Endothelial cell of umbilical vein (primary cell): ENCODE data around the gene SLC16A7. TPM values are rescaled to one million over a fixed set of nuclear protein-coding genes. Genes with fewer than 3 reads are reported as not detected.

ENCODE experiments used
- BruUV-seq: library from RNA; stranded (reverse); fragments of 400-500 nt; replicated peaks from 2 replicates; lab custom pipeline; 2021; lab: Mats Ljungman, UMichigan
- CTCF ChIA-PET: fragments of 300-600, 350-600 bp; sonication (Branson Sonifier 250); formaldehyde crosslinking; loops from one replicate; lab custom pipeline; 2021; ENCODE audit warnings: antibody characterized with exemption, inconsistent platforms; lab: Charles Lee
- POLR2A ChIA-PET: fragments of 300-600, 350-600 bp; sonication (Branson Sonifier 250); formaldehyde crosslinking; loops from one replicate; lab custom pipeline; 2021; ENCODE audit warnings: antibody characterized with exemption, inconsistent platforms; lab: Charles Lee
- DNase-seq: peaks from one replicate; pipeline ENCODE4 v3.0.0-alpha.2; 2011; ENCODE audit warnings: low read depth, low spot score
- FAIRE-seq: peaks from 2 replicates; lab custom pipeline; 2011; peaks lifted over from hg19 to GRCh38; lab: Jason Lieb, UNC
- H2AFZ ChIP-seq: 2 replicates; pipeline ENCODE4 v1.6.0; 2012; ENCODE audit warnings: low read depth, low read length, control low read depth, inconsistent platforms
- H3K27ac ChIP-seq: 2 replicates; pipeline ENCODE4 v1.5.1; 2011; ENCODE audit warnings: low read depth, mild to moderate bottlenecking, control low read depth, low read length, moderate library complexity; ENCODE audit not compliant: insufficient read depth
- H3K27me3 ChIP-seq, 2 experiments: 2 replicates each; pipeline versions ENCODE4 v1.6.0 to v1.6.1; 2011; ENCODE audit warnings: low read length in 2 of 2, mixed read lengths in 1 of 2; ENCODE audit not compliant: control insufficient read depth in 2 of 2, insufficient read depth in 2 of 2
- H3K36me3 ChIP-seq, 2 experiments: 2 replicates in 1 of 2; 3 replicates in 1 of 2; pipeline ENCODE4 v1.5.1; 2011; ENCODE audit warnings: low read length in 2 of 2, mild to moderate bottlenecking in 1 of 2, moderate library complexity in 1 of 2; ENCODE audit not compliant: control insufficient read depth in 2 of 2, insufficient read depth in 2 of 2; ENCODE audit errors: extremely low read depth in 1 of 2
- H3K4me1 ChIP-seq: 3 replicates; pipeline ENCODE4 v1.5.1; 2011; ENCODE audit warnings: mild to moderate bottlenecking, low read length; ENCODE audit not compliant: control insufficient read depth, insufficient read depth; ENCODE audit errors: extremely low read depth
- H3K4me2 ChIP-seq: 2 replicates; pipeline ENCODE4 v1.6.1; 2011; ENCODE audit warnings: low read length, control low read depth, mixed read lengths; ENCODE audit not compliant: insufficient read depth
- H3K4me3 ChIP-seq, 3 experiments: fragments of 200-600 bp in 1 of 3; sonication (generic), shearing (Covaris generic) in 1 of 3; replicated peaks in 1 of 3; 2 replicates each; pipeline ENCODE4 v1.5.1; 2011 to 2016; ENCODE audit warnings: control low read depth in 3 of 3, low read length in 3 of 3, mild to moderate bottlenecking in 2 of 3, inconsistent platforms in 1 of 3, low read depth in 1 of 3, moderate library complexity in 1 of 3; ENCODE audit not compliant: insufficient read depth in 1 of 3
- H3K79me2 ChIP-seq: 2 replicates; pipeline ENCODE4 v1.6.0; 2012; ENCODE audit warnings: low read length, inconsistent platforms; ENCODE audit not compliant: control insufficient read depth, insufficient read depth
- H3K9ac ChIP-seq: replicated peaks from 2 replicates; pipeline ENCODE3; 2011; ENCODE audit warnings: low read length, control low read depth; ENCODE audit not compliant: insufficient read depth; ENCODE audit errors: extremely low read depth
- H3K9me1 ChIP-seq: replicated peaks from 3 replicates; pipeline ENCODE4 v1.6.0; 2011; ENCODE audit warnings: mild to moderate bottlenecking, low read length; ENCODE audit not compliant: control insufficient read depth, insufficient read depth; ENCODE audit errors: extremely low read depth
- H3K9me3 ChIP-seq: replicated peaks from 2 replicates; pipeline ENCODE4 v1.5.1; 2012; ENCODE audit warnings: low read length, inconsistent platforms; ENCODE audit not compliant: control insufficient read depth, insufficient read depth
- H4K20me1 ChIP-seq: replicated peaks from 2 replicates; pipeline ENCODE3; 2011; ENCODE audit warnings: mild to moderate bottlenecking, low read length; ENCODE audit not compliant: control insufficient read depth, insufficient read depth; ENCODE audit errors: extremely low read depth
- EZH2 ChIP-seq: IDR thresholded peaks from 2 replicates; pipeline ENCODE4 v1.6.1; 2012; ENCODE audit warnings: borderline replicate concordance, low read depth, mild to moderate bottlenecking, moderate library complexity, low read length, inconsistent platforms; ENCODE audit not compliant: severe bottlenecking
- FOS ChIP-seq: IDR thresholded peaks from 2 replicates; pipeline ENCODE4 v1.6.1; 2011; ENCODE audit warnings: mild to moderate bottlenecking, low read length, moderate library complexity, borderline replicate concordance; ENCODE audit not compliant: insufficient read depth
- GATA2 ChIP-seq: IDR thresholded peaks from 2 replicates; pipeline ENCODE4 v1.7.0; 2011; ENCODE audit warnings: low read depth, mild to moderate bottlenecking, moderate library complexity, mixed read lengths, low read length; ENCODE audit not compliant: insufficient read length, insufficient read depth
- JUN ChIP-seq: IDR thresholded peaks from 2 replicates; pipeline ENCODE4 v1.6.1; 2011; ENCODE audit warnings: borderline replicate concordance, low read depth; ENCODE audit not compliant: insufficient read length, insufficient read depth
- MYC ChIP-seq: IDR thresholded peaks from one replicate; pipeline ENCODE4 v1.6.1; 2011; ENCODE audit warnings: mild to moderate bottlenecking, low read depth, low read length
- POLR2A ChIP-seq: IDR thresholded peaks from 2 replicates; pipeline ENCODE4 v1.6.1; 2012; ENCODE audit warnings: low read depth, mild to moderate bottlenecking, control low read depth, low read length
- POLR2AphosphoS5 ChIP-seq: IDR thresholded peaks from 2 replicates; pipeline ENCODE4 v1.6.1; 2012; ENCODE audit warnings: low read depth, mild to moderate bottlenecking, control low read depth, low read length, moderate library complexity; ENCODE audit not compliant: insufficient read depth
- dilution Hi-C: fragments of 300-500 bp; cut with MboI; formaldehyde crosslinking; loops from one replicate; pipeline ENCODE4 v1.15.0; 2019; ENCODE audit warnings: low sequenced_read_pairs; ENCODE audit not compliant: extremely low pct_ligation_motif_present
- intact Hi-C: fragments of 100-400 bp; cut with micrococcal nuclease; formaldehyde crosslinking; loops from one replicate; pipeline ENCODE4 v1.10.0; 2022
- polyA plus RNA-seq, 4 experiments: library from polyadenylated mRNA; depleted of rRNA in 3 of 4; stranded (reverse) in 3 of 4; unstranded in 1 of 4; fragments of >200 nt; gene quantifications; 2 replicates each; pipeline versions ENCODE4 v1.2.1 to v1.2.3, GENCODE V29; 2011 to 2012; ENCODE audit warnings: missing spikeins in 1 of 4
- total RNA-seq: library from RNA; stranded (reverse); gene quantifications from 2 replicates; pipeline ENCODE4 v1.2.3, GENCODE V29; 2021
- TF ChIP-seq, protein P1 (sequence below): IDR thresholded peaks from 2 replicates; pipeline ENCODE4 v1.6.1; 2011; ENCODE audit not compliant: insufficient read depth, insufficient read length
- TF ChIP-seq, protein P2 (sequence below), 2 donors: IDR thresholded peaks; 1 replicate in 1 of 2; 2 replicates in 1 of 2; pipeline ENCODE4 v1.5.1; 2011; ENCODE audit warnings: low read length in 2 of 2, mild to moderate bottlenecking in 2 of 2, moderate library complexity in 2 of 2, control low read depth in 1 of 2, inconsistent platforms in 1 of 2, low read depth in 1 of 2; ENCODE audit not compliant: insufficient read depth in 1 of 2; ENCODE audit errors: extremely low read depth in 1 of 2

The SLC16A7 gene
- total and polyA plus RNA-seq, 2 donors (not counting 3 experiments of a cell fraction or from before 2014, with no cell fraction given), result 2.9 to 8.9 TPM

DNA sequence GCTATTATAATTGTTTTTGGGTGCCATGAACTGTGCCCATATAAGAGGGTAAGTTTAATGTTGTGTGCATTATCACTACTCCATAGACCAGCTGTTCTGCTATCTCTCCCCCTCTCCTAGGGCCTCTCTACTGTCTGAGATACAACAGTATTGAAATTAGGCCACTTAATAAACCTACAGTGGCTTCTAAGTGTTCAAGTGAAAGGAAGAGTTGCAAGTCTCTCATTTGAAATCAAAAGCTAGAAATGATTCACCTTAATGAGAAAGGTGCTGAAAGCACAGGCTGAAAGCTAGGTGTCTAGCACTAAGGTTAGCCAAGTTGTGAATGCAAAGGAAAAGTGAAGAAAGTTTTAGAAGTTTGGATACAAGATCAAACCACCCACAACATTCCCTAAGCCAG lies 168.0 kb downstream of the SLC16A7 start:
- DNase-seq, result no peak
- Histone ChIP-seq H3K36me3 (no peaks in the 10 kb centered on the region), H3K79me2 (no peaks in the 10 kb centered on the region), H3K27me3 (no peaks in the 10 kb centered on the region), H3K4me2 (no peak overlapping the region), H3K9ac (no peak overlapping the region), H3K4me3 (no peak overlapping the region), H2AFZ (no peak overlapping the region), H4K20me1 (no peaks in the 10 kb centered on the region), H3K9me3 (no peaks in the 10 kb centered on the region), H3K27ac (no peak overlapping the region), H3K4me1 (no peaks in the 10 kb centered on the region), H3K9me1 (no peaks in the 10 kb centered on the region)
- intact Hi-C loops (no loop called here), dilution Hi-C loops (no loop called here)
- no TSS peak for BruUV-seq
- CTCF ChIA-PET, result no interaction called here
- FAIRE-seq, result no peak
- POLR2A ChIA-PET, result no interaction called here
- TF ChIP-seq POLR2AphosphoS5 (no peak), FOS (no peak), GATA2 (no peak), MYC (no peak), POLR2A (no peak), JUN (no peak), EZH2 (no peak)
- TF ChIP-seq, protein P1, sequence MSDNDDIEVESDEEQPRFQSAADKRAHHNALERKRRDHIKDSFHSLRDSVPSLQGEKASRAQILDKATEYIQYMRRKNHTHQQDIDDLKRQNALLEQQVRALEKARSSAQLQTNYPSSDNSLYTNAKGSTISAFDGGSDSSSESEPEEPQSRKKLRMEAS, result no peak
- TF ChIP-seq, protein P2, sequence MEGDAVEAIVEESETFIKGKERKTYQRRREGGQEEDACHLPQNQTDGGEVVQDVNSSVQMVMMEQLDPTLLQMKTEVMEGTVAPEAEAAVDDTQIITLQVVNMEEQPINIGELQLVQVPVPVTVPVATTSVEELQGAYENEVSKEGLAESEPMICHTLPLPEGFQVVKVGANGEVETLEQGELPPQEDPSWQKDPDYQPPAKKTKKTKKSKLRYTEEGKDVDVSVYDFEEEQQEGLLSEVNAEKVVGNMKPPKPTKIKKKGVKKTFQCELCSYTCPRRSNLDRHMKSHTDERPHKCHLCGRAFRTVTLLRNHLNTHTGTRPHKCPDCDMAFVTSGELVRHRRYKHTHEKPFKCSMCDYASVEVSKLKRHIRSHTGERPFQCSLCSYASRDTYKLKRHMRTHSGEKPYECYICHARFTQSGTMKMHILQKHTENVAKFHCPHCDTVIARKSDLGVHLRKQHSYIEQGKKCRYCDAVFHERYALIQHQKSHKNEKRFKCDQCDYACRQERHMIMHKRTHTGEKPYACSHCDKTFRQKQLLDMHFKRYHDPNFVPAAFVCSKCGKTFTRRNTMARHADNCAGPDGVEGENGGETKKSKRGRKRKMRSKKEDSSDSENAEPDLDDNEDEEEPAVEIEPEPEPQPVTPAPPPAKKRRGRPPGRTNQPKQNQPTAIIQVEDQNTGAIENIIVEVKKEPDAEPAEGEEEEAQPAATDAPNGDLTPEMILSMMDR (IDR thresholded peaks at IDR 0.05; ENCODE audit: extremely low read depth in 1 of 2, insufficient read depth in 1 of 2, low read depth in 1 of 2, low read length in 2 of 2), result no peak
